OCI-LY7 (cell line): ENCODE measurements around the gene PCTP. TPM values are rescaled to one million over a fixed set of nuclear protein-coding genes. Genes with fewer than 3 reads are reported as not detected.

Source experiments
- BruUV-seq: library from RNA; stranded (reverse); fragments of 400-500 nt; replicated peaks from 2 replicates; lab custom pipeline; 2021; lab: Mats Ljungman, UMichigan
- CTCF ChIA-PET: fragments of 300-600 bp; sonication (Branson Sonifier 250); formaldehyde crosslinking; loops from one replicate; lab custom pipeline; 2022; ENCODE audit warnings: antibody characterized with exemption; ENCODE audit not compliant: unreplicated experiment; lab: Charles Lee
- POLR2A ChIA-PET: fragments of 300-600 bp; sonication (Branson Sonifier 250); formaldehyde crosslinking; loops from one replicate; lab custom pipeline; 2022; ENCODE audit warnings: antibody characterized with exemption; lab: Charles Lee
- DNase-seq: peaks from one replicate; pipeline ENCODE4 v3.0.0-alpha.2; 2015; ENCODE audit warnings: low spot score
- H2AFZ ChIP-seq: fragments of 200-600 bp; sonication (generic), shearing (Covaris generic); 2 replicates; pipeline ENCODE4 v1.6.1; 2014; ENCODE audit warnings: mild to moderate bottlenecking, antibody characterized with exemption, low read length, moderate library complexity
- H3K27ac ChIP-seq: fragments of 200-600 bp; sonication (generic); 2 replicates; pipeline ENCODE4 v1.5.1; 2014; ENCODE audit warnings: mixed run types, low read depth, mild to moderate bottlenecking, moderate library complexity, low read length, inconsistent platforms; ENCODE audit not compliant: poor library complexity, severe bottlenecking
- H3K36me3 ChIP-seq: fragments of 200-600 bp; sonication (generic); 2 replicates; pipeline ENCODE4 v1.6.1; 2014; ENCODE audit warnings: mild to moderate bottlenecking, antibody characterized with exemption, low read length, moderate library complexity, mixed read lengths; ENCODE audit not compliant: insufficient read depth
- H3K4me1 ChIP-seq: fragments of 200-600 bp; sonication (generic); 2 replicates; pipeline ENCODE4 v1.5.1; 2014; ENCODE audit warnings: mild to moderate bottlenecking, low read length; ENCODE audit not compliant: insufficient read depth, poor library complexity, severe bottlenecking
- H3K4me2 ChIP-seq: fragments of 200-600 bp; sonication (generic); 2 replicates; pipeline ENCODE4 v1.6.1; 2014; ENCODE audit warnings: mild to moderate bottlenecking, low read length
- H3K4me3 ChIP-seq: fragments of 200-600 bp; sonication (generic); 2 replicates; pipeline ENCODE4 v1.5.1; 2014; ENCODE audit warnings: mild to moderate bottlenecking, low read depth, low read length; ENCODE audit not compliant: poor library complexity, severe bottlenecking
- H3K79me2 ChIP-seq: fragments of 200-600 bp; sonication (generic); 2 replicates; pipeline ENCODE4 v1.6.1; 2016; ENCODE audit warnings: low read depth, mild to moderate bottlenecking, low read length, moderate library complexity, mixed read lengths; ENCODE audit not compliant: insufficient read depth
- H3K9me2 ChIP-seq: fragments of 200-600 bp; sonication (generic); 2 replicates; pipeline ENCODE4 v1.6.1; 2016; ENCODE audit warnings: mild to moderate bottlenecking, low read length, mixed read lengths; ENCODE audit not compliant: insufficient read depth
- H3K9me3 ChIP-seq: fragments of 200-600 bp; sonication (generic); 2 replicates; pipeline ENCODE4 v1.6.1; 2014; ENCODE audit warnings: mild to moderate bottlenecking, mixed run types, low read length, mixed read lengths
- H4K20me1 ChIP-seq: fragments of 200-600 bp; sonication (generic); 2 replicates; pipeline ENCODE4 v1.6.1; 2014; ENCODE audit warnings: mild to moderate bottlenecking, antibody characterized with exemption, low read length, moderate library complexity, mixed read lengths; ENCODE audit not compliant: insufficient read depth
- EZH2phosphoT487 ChIP-seq: fragments of 200-600 bp; sonication (generic); IDR thresholded peaks from 2 replicates; pipeline ENCODE4 v1.6.1; 2018; ENCODE audit warnings: low read depth, borderline replicate concordance, mild to moderate bottlenecking, mixed run types, antibody characterized with exemption, low read length, moderate library complexity, mixed read lengths
- intact Hi-C: fragments of 100-400 bp; cut with micrococcal nuclease; formaldehyde crosslinking; loops from one replicate; pipeline ENCODE4 v1.10.0; 2022; ENCODE audit not compliant: unreplicated experiment
- total RNA-seq, 2 experiments: library from RNA; depleted of rRNA in 1 of 2; stranded (reverse); fragments of >200 nt in 1 of 2; shearing (Covaris generic) in 1 of 2; gene quantifications; 2 replicates each; pipeline ENCODE4 v1.2.3, GENCODE V29; 2014 to 2022
- TF ChIP-seq, protein P1 (sequence below): fragments of 200-600 bp; sonication (generic); conservative IDR thresholded peaks from 2 replicates; pipeline ENCODE4 v1.5.1; 2014; ENCODE audit warnings: mild to moderate bottlenecking, antibody characterized with exemption, low read length, moderate library complexity, mixed read lengths

The PCTP gene
- total RNA-seq, 2 experiments from 2014 or later = 6.1 to 9.4 TPM

DNA sequence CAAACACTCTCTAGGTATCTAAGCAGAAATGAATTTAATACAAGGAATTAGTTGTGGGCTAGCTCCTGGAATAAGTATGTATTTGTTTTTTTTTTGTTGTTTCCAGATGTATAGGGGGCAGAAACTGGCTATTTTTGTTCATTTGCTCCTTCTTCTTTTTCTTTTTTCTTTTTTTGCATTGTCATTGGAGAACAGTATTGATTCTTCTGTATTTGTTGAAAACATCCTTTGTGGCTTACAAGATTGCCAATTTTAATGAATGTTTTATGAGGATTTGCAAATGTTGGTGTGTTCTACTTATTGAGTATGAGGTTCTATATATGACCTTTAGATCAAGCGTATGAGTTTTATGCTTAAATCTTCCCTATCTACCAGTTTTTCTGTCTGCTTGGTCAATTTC, 5.6 kb upstream of the PCTP start:
- POLR2A ChIA-PET = interaction anchor here (0.7 kb wide), 1 partner anchor 10 kb away, joined by 4 read pairs; no protein-coding TSS in a partner anchor
- no peak overlapping the region for H2AFZ ChIP-seq
- BruUV-seq = no TSS peak

DNA sequence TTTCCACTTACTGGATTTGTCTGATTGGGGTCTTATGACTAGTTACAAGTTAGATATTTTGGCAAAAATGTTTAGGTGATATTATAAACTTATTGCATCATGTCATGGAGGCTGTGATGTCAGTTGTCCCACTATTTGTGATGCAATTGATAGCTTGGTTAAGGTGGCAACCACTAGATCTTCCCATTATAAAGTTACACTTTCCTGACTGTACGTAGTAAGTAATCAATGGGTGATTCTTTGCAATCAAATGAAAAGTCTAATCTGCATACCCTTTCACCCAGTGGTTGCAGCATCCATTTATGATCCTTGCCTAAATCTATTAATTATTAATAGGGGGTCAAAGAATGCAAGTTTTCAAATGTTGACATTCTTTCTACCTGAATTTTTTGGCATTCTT, 4.4 kb upstream of the PCTP start:
- POLR2A ChIA-PET = no interaction called here
- TF ChIP-seq, protein P1, sequence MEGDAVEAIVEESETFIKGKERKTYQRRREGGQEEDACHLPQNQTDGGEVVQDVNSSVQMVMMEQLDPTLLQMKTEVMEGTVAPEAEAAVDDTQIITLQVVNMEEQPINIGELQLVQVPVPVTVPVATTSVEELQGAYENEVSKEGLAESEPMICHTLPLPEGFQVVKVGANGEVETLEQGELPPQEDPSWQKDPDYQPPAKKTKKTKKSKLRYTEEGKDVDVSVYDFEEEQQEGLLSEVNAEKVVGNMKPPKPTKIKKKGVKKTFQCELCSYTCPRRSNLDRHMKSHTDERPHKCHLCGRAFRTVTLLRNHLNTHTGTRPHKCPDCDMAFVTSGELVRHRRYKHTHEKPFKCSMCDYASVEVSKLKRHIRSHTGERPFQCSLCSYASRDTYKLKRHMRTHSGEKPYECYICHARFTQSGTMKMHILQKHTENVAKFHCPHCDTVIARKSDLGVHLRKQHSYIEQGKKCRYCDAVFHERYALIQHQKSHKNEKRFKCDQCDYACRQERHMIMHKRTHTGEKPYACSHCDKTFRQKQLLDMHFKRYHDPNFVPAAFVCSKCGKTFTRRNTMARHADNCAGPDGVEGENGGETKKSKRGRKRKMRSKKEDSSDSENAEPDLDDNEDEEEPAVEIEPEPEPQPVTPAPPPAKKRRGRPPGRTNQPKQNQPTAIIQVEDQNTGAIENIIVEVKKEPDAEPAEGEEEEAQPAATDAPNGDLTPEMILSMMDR = no peak
- no peaks in the 10 kb centered on the region for H3K36me3 ChIP-seq
- no peak overlapping the region for H3K4me2 ChIP-seq
- no peaks in the 10 kb centered on the region for H3K9me2 ChIP-seq
- H2AFZ ChIP-seq = no peak overlapping the region
- no peaks in the 10 kb centered on the region for H3K79me2 ChIP-seq
- H4K20me1 ChIP-seq = no peaks in the 10 kb centered on the region
- H3K4me3 ChIP-seq = no peak overlapping the region
- H3K4me1 ChIP-seq = peaks cover 19% of the 10 kb centered on the region
- DNase-seq = no peak
- intact Hi-C loops = loop anchor here (10.0 kb wide), 1 partner anchor 322 kb away; the partner anchor contains the start of gene MMD
- CTCF ChIA-PET = no interaction called here
- no peaks in the 10 kb centered on the region for H3K9me3 ChIP-seq
- H3K27ac ChIP-seq = no peak overlapping the region
- no TSS peak for BruUV-seq

More for the DNA sequence above, 5.6 kb upstream of the PCTP start:
- H3K4me2 ChIP-seq = no peak overlapping the region
- CTCF ChIA-PET = no interaction called here
- no peak for DNase-seq
- peaks cover 17% of the 10 kb centered on the region for H3K4me1 ChIP-seq
- intact Hi-C loops = loop anchor here (10.0 kb wide), 1 partner anchor 320 kb away; the partner anchor contains the start of gene MMD
- H3K36me3 ChIP-seq = no peaks in the 10 kb centered on the region
- TF ChIP-seq EZH2phosphoT487 = no peak
- TF ChIP-seq, protein P1 = no peak
- no peaks in the 10 kb centered on the region for H4K20me1 ChIP-seq
- no peaks in the 10 kb centered on the region for H3K9me2 ChIP-seq
- no peaks in the 10 kb centered on the region for H3K79me2 ChIP-seq
- H3K27ac ChIP-seq = no peak overlapping the region
- no peaks in the 10 kb centered on the region for H3K9me3 ChIP-seq
- no peak overlapping the region for H3K4me3 ChIP-seq

DNA sequence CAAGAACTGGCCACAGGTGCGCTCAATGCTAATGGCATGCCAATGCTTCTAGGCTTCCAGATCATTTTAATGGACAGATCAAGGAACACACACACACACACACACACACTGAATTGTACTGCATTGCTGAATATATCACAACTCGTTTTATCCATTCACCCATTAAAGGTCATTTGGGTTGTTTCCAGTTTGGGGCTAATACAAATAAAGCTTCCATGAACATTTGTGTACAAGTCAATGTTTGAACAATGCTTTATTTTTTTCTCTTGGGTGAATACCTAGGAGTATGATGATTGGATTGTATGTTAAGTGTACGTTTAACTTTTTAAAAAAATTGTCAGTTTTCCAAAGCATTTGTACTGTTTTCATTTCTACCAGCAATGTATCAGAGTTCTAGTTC, 3.6 kb upstream of the PCTP start:
- Histone ChIP-seq H3K4me3 (no peak overlapping the region), H3K27ac (no peak overlapping the region), H3K36me3 (no peaks in the 10 kb centered on the region), H3K4me1 (peaks cover 17% of the 10 kb centered on the region), H4K20me1 (no peaks in the 10 kb centered on the region), H3K79me2 (no peaks in the 10 kb centered on the region), H3K4me2 (no peak overlapping the region), H3K9me3 (no peaks in the 10 kb centered on the region), H2AFZ (no peak overlapping the region), H3K9me2 (no peaks in the 10 kb centered on the region)
- BruUV-seq = no TSS peak
- CTCF ChIA-PET = no interaction called here
- intact Hi-C loops = loop anchor here (10.0 kb wide), 1 partner anchor 322 kb away; the partner anchor contains the start of gene MMD
- DNase-seq = no peak
- POLR2A ChIA-PET = no interaction called here
- TF ChIP-seq EZH2phosphoT487 = no peak
- TF ChIP-seq, protein P1 = no peak
